Activated CD4-positive, CD25-positive, alpha-beta regulatory T cell treated with anti-CD3 and anti-CD28 coated beads, Interleukin-2, amount 50 U/mL, for 16 hours (primary cell): Measurements from ENCODE around the gene LAMB1.
"Not testable (repeated sequence)": the region's sequence is repeated elsewhere in the genome, so short reads cannot be mapped to it uniquely, and the experiment has no call there.

Experiments
- DNase-seq: peaks from one replicate; pipeline ENCODE4 v3.0.0-alpha.2; 2020; ENCODE audit warnings: low read depth, low spot score

LAMB1 gene

GRCh38 chr7:108002726-108003598, at the start of gene LAMB1:
Gene LAMB1 (minus strand): TSS chr7:108003161. CDS start chr7:108002885, 276 bp downstream.
- DNase-seq, result no peak

GRCh38 chr7:108051454-108051853, 48.5 kb upstream of the LAMB1 start:
- no peak for DNase-seq

- DNase-seq, result no peak
These were observed 47.0 kb upstream of the LAMB1 start for GRCh38 chr7:108049962-108050361.

- no peak for DNase-seq
These were observed 45.5 kb upstream of the LAMB1 start for GRCh38 chr7:108048422-108048821.

- DNase-seq, result no peak
These were observed 44.1 kb upstream of the LAMB1 start for GRCh38 chr7:108046952-108047506.

GRCh38 chr7:108045669-108046068, 42.7 kb upstream of the LAMB1 start:
- DNase-seq, result no peak

GRCh38 chr7:108045154-108045553, 42.2 kb upstream of the LAMB1 start:
- DNase-seq, result no peak

- DNase-seq, result no peak
These were observed 41.4 kb upstream of the LAMB1 start for GRCh38 chr7:108044345-108044744.

- DNase-seq, result no peak
These were observed 36.0 kb upstream of the LAMB1 start for GRCh38 chr7:108038986-108039385.

GRCh38 chr7:108037741-108038140, 34.8 kb upstream of the LAMB1 start:
- DNase-seq, result no peak

GRCh38 chr7:108037140-108037539, 34.2 kb upstream of the LAMB1 start:
- DNase-seq, result no peak

- DNase-seq, result no peak
These were observed 31.6 kb upstream of the LAMB1 start for GRCh38 chr7:108034586-108034985.

- DNase-seq, result no peak
These were observed 31.0 kb upstream of the LAMB1 start for GRCh38 chr7:108033776-108034497.

- not testable (repeated sequence) for DNase-seq
These were observed 30.3 kb upstream of the LAMB1 start for GRCh38 chr7:108033309-108033708.

- DNase-seq, result no peak
These were observed 27.6 kb upstream of the LAMB1 start for GRCh38 chr7:108030516-108030915.

GRCh38 chr7:108029034-108029433, 26.1 kb upstream of the LAMB1 start:
- no peak for DNase-seq

- no peak for DNase-seq
These were observed 25.1 kb upstream of the LAMB1 start for GRCh38 chr7:108028111-108028510.

- DNase-seq, result no peak
These were observed 24.3 kb upstream of the LAMB1 start for GRCh38 chr7:108027239-108027638.

GRCh38 chr7:108026647-108027046, 23.7 kb upstream of the LAMB1 start:
- DNase-seq, result no peak

- no peak for DNase-seq
These were observed 23.2 kb upstream of the LAMB1 start for GRCh38 chr7:108026116-108026515.

- DNase-seq, result no peak
These were observed 21.6 kb upstream of the LAMB1 start for GRCh38 chr7:108024538-108024937.

- DNase-seq, result no peak
These were observed 17.6 kb upstream of the LAMB1 start for GRCh38 chr7:108020585-108020984.

GRCh38 chr7:108018668-108019067, 15.7 kb upstream of the LAMB1 start:
- DNase-seq, result no peak
